HG02763 (cell line): ENCODE results near the gene RHO.
A peak's percentile ranks its signal among the peaks of the same experiment; 100 is the strongest.

ENCODE experiments used
- ATAC-seq: cut with Tn5 transposase; IDR thresholded peaks from one replicate; pipeline ENCODE4 v1.9.1; 2021; ENCODE audit warnings: mild to moderate bottlenecking, moderate library complexity; ENCODE audit not compliant: unreplicated experiment

The RHO gene

DNA sequence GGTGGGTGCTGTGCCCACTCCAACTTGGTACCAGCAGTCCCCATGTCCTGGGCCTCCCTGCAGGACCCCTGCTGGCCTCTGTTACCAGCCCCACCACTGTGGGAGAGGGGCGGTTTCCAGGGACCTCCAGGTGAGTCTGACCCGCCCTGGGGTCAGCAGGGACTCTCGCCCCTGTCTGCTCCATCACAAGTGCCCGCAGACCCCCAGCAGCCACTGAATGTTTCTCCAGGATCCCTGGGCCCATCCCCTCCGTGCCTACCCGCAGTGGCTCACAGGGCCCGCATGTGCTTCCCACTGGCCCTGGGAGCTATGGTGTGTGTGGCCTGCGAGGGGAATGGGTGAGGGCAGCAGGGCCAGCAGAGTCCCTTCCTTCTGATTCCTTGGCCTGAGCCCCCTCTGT is 9.9 kb upstream of the RHO start:
- no peak for ATAC-seq

DNA sequence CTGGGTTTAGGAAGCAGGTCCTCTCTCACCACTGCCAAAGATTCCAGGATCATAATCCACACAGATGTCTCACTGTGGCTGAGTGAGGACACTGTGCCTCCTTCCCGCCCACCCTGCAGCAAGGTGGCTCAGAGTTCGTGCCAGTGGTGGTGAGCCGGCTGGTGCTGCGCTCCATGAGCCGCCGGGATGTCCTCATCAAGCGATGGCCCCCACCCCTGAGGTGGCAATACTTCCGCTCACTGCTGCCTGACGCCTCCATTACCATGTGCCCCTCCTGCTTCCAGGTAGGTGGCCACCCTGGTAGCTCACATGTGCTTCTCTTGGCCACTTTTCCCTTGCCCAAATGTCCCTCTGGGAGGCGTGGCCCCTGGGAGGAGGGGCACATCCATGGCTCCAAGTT is 9.0 kb upstream of the RHO start:
- no peak for ATAC-seq

DNA sequence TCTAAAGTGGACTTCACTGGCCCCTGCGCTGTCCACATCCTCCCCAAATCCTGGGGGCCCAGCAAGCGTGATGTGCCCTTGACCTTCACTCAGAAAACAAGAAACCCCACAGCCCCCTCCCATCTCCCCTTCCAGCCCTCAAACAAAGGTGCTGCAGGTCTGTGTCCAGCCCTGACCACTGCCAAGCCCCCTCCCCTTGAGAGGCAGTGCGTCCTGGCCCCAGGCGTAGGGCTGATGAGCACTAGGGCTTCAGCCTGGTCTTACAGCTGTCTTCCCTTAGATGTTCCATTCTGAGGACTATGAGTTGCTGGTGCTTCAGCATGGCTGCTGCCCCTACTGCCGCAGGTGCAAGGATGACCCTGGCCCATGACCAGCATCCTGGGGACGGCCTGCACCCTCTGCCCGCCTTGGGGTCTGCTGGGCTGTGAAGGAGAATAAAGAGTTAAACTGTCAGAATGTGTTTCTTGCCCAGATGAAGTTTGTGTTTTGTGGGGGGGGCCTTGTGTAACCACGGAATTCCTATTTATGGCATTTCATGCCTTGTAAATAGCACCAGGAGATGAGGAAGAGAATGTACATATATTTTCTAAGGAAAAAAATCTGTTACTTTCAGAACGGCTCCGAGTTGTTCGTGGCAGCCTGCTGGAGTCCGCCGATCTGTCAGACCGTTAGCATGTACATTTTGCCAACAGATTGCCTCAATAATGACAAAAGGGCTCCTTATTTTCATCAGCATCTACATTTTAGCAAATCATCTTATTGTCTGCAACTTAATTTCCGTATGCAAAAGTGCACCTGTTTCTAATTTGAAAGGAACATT is 8.3 kb upstream of the RHO start:
- no peak for ATAC-seq

DNA sequence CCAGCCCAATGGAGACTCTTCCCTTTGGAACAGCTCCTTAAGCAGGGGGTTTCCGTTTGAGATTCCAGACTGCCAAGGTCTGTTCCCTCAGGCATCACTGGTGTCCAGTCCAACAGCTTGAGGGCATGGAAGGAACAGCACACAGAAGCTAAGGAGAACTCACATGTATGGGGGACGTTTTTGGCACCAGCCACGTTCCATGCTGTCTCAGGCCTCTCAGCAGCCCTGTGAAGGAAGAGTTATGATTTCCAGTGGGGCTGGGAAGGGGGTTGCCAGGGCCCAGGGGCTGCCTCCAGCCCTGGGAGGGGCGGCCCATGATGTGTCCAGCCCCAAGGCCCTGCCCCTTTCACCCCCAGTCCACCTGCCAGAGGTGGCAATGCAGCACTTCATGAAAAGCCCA is 7.5 kb upstream of the RHO start:
- no peak for ATAC-seq

DNA sequence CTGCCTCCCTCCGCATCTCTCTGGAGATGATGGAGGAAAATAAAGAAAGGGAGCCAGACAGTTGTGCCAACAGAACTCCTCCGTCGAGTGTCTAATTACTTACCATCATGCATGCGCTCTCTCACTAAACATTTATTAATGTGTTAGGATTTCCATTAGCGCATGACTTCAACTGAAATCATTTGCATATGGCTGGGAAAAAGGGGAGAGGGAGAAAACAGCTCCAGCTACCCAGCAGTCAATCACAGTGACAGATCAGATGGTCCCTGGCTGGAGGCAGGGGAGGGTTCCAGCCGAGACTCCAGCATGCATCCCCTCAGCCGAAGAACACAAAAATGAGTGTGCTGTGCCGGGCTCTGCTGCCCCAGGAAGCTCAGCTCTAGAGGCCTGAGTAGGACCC is 6.8 kb upstream of the RHO start:
- ATAC-seq = no peak

DNA sequence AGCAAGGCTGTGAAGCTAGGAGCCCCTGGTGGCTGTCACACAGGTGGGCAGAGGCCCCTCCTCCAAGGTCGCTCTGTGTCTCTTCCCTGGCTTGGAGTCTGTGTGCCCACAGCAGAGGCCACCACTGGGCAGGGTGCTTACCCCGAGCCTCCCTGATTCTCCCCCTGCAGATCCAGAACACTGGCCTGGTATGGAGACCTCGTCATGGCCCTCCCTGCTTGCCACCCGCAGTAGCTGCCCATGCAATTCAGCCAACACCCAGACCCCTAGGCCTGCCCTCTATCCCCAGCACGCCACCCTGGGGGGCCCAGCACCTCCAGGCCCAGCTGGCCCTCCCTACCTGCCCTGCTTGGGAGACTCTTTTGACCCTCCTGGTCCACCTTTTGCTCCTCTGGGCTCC is 5.5 kb upstream of the RHO start:
- no peak for ATAC-seq

DNA sequence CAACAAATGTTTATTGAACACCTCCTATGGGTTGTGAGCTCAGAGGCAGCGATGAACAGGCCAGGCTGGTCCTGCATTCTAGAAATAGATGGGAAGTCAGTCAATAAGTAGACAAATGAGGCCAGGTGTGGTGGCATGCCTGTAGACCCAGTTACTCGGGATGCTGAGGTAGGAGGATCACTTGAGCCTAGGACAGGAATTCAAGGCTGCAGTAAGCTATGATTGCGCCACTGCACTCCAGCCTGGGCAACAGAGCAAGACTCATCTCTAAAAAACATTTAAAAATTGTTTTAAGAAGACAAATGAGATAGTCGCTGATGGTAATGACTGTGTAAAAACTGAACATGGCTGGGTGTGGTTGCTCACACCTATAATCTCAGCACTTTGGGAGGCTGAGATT is 4.4 kb upstream of the RHO start:
- ATAC-seq = no peak

DNA sequence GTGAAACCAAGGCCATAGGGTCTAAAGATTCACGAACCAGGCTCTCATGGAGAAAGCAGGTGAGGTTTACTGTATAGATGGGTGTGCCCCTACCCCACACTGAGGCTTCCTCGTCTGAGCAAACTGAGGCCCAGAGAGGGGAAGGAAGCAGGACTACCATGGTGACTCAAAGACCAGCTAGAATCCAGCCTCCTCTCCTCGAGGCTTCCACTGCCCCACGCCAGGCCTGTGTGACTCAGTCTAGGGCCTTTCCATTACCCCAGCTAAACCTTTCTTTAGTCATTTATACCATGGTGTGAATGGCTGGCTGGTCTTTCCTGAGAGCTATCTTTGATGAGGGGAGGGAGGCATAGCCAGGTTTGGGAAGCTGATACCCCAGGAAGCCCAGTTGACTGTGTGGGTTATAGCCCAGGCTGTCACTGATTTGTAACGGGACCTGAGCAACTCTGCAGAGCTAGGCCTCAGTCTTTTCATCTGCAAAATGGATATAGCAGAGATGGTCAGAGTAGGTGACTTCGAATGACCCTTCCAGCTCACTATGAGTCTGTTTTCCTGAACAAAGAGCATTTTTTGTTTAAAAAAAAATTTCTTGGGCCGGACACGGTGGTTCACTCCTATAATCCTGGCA is 3.0 kb upstream of the RHO start:
- no peak for ATAC-seq

DNA sequence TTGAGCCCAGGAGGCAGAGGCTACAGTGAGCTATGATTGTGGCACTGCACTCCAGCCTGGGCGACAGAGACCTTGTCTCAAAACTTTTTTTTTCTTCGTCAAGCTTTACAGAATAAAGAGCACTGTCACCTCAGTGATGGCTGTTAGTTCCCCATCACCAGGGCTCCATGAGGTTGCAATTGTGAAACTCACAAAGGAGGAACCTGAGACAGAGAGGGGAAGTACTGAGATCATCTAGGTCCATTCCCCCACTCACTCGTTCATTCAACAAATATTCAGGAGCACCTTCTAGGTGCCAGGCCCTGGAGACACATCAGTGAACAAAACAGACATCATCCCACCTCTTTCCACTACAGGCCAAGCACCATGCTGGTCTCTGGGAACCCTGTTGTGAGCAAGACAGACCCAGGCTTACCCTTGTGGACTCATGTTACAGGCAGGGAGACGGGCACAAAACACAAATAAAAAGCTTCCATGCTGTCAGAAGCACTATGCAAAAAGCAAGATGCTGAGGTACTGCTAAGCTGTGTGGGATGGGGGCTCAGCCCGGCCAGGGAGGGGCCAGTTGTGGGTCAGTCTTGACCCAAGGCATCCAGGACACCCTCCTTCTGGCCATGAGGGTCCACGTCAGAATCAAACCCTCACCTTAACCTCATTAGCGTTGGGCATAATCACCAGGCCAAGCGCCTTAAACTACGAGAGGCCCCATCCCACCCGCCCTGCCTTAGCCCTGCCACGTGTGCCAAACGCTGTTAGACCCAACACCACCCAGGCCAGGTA is 2.1 kb upstream of the RHO start:
- peak; percentile 76 for ATAC-seq

DNA sequence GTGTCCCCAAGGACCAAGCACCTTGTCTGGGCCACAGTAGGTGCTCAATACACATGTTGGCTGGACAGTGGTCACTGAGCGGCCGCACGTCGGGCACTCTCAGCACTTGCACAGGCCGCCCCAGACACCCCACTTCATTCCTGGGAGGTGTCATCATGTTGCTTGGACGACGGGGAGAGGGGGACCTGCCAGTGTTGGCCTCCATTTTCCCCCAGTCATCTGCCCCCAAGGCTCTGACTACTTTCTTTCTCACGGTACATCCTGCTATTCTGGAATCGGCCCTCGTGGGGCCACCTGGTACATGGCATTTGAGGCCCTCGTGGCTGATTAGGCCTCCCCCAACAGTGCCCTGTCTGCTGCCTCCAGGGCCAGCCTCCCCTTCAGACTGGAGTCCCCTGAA is 1.2 kb upstream of the RHO start:
- ATAC-seq = no peak

DNA sequence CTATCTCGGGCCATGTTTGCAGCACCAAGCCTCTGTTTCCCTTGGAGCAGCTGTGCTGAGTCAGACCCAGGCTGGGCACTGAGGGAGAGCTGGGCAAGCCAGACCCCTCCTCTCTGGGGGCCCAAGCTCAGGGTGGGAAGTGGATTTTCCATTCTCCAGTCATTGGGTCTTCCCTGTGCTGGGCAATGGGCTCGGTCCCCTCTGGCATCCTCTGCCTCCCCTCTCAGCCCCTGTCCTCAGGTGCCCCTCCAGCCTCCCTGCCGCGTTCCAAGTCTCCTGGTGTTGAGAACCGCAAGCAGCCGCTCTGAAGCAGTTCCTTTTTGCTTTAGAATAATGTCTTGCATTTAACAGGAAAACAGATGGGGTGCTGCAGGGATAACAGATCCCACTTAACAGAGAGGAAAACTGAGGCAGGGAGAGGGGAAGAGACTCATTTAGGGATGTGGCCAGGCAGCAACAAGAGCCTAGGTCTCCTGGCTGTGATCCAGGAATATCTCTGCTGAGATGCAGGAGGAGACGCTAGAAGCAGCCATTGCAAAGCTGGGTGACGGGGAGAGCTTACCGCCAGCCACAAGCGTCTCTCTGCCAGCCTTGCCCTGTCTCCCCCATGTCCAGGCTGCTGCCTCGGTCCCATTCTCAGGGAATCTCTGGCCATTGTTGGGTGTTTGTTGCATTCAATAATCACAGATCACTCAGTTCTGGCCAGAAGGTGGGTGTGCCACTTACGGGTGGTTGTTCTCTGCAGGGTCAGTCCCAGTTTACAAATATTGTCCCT is 1.2 kb downstream of the RHO start:
- no peak for ATAC-seq

DNA sequence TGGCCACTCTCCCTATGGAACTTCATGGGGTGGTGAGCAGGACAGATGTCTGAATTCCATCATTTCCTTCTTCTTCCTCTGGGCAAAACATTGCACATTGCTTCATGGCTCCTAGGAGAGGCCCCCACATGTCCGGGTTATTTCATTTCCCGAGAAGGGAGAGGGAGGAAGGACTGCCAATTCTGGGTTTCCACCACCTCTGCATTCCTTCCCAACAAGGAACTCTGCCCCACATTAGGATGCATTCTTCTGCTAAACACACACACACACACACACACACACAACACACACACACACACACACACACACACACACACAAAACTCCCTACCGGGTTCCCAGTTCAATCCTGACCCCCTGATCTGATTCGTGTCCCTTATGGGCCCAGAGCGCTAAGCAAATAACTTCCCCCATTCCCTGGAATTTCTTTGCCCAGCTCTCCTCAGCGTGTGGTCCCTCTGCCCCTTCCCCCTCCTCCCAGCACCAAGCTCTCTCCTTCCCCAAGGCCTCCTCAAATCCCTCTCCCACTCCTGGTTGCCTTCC is 1.9 kb downstream of the RHO start:
- ATAC-seq = no peak

DNA sequence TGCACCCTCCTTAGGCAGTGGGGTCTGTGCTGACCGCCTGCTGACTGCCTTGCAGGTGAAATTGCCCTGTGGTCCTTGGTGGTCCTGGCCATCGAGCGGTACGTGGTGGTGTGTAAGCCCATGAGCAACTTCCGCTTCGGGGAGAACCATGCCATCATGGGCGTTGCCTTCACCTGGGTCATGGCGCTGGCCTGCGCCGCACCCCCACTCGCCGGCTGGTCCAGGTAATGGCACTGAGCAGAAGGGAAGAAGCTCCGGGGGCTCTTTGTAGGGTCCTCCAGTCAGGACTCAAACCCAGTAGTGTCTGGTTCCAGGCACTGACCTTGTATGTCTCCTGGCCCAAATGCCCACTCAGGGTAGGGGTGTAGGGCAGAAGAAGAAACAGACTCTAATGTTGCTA is 2.4 kb downstream of the RHO start:
- ATAC-seq = no peak

DNA sequence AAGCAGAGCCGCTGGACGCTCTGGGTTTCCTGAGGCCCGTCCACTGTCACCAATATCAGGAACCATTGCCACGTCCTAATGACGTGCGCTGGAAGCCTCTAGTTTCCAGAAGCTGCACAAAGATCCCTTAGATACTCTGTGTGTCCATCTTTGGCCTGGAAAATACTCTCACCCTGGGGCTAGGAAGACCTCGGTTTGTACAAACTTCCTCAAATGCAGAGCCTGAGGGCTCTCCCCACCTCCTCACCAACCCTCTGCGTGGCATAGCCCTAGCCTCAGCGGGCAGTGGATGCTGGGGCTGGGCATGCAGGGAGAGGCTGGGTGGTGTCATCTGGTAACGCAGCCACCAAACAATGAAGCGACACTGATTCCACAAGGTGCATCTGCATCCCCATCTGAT is 3.3 kb downstream of the RHO start:
- ATAC-seq = no peak

DNA sequence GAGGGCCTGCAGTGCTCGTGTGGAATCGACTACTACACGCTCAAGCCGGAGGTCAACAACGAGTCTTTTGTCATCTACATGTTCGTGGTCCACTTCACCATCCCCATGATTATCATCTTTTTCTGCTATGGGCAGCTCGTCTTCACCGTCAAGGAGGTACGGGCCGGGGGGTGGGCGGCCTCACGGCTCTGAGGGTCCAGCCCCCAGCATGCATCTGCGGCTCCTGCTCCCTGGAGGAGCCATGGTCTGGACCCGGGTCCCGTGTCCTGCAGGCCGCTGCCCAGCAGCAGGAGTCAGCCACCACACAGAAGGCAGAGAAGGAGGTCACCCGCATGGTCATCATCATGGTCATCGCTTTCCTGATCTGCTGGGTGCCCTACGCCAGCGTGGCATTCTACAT is 3.8 kb downstream of the RHO start:
- ATAC-seq = no peak

DNA sequence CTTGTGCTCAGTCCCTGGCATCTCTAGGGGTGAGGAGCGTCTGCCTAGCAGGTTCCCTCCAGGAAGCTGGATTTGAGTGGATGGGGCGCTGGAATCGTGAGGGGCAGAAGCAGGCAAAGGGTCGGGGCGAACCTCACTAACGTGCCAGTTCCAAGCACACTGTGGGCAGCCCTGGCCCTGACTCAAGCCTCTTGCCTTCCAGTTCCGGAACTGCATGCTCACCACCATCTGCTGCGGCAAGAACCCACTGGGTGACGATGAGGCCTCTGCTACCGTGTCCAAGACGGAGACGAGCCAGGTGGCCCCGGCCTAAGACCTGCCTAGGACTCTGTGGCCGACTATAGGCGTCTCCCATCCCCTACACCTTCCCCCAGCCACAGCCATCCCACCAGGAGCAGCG is 5.0 kb downstream of the RHO start:
- no peak for ATAC-seq

DNA sequence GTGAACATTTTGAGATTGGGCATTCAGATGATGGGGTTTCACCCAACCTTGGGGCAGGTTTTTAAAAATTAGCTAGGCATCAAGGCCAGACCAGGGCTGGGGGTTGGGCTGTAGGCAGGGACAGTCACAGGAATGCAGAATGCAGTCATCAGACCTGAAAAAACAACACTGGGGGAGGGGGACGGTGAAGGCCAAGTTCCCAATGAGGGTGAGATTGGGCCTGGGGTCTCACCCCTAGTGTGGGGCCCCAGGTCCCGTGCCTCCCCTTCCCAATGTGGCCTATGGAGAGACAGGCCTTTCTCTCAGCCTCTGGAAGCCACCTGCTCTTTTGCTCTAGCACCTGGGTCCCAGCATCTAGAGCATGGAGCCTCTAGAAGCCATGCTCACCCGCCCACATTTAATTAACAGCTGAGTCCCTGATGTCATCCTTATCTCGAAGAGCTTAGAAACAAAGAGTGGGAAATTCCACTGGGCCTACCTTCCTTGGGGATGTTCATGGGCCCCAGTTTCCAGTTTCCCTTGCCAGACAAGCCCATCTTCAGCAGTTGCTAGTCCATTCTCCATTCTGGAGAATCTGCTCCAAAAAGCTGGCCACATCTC is 6.1 kb downstream of the RHO start:
- no peak for ATAC-seq

DNA sequence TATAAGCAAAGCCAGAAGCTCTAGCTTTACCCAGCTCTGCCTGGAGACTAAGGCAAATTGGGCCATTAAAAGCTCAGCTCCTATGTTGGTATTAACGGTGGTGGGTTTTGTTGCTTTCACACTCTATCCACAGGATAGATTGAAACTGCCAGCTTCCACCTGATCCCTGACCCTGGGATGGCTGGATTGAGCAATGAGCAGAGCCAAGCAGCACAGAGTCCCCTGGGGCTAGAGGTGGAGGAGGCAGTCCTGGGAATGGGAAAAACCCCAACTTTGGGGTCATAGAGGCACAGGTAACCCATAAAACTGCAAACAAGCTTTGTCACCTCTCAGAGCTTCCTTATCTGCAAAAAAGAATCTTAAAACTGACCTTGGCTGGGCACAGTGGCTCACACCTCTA is 6.6 kb downstream of the RHO start:
- no peak for ATAC-seq

DNA sequence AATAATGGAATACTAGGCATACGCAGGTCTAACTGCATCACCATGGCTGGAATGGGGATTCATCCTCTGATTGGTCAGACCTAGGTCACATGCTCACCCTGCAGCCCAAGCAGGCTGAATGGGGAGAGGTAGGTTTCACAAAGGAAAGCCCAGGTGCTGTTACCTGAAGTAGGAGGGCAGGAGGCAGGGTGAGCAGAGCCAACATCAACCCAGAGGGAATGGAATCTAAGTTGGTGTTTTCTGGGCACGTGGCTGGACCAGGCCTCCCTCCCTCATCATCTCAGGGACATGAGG is 7.9 kb downstream of the RHO start:
- ATAC-seq = no peak

DNA sequence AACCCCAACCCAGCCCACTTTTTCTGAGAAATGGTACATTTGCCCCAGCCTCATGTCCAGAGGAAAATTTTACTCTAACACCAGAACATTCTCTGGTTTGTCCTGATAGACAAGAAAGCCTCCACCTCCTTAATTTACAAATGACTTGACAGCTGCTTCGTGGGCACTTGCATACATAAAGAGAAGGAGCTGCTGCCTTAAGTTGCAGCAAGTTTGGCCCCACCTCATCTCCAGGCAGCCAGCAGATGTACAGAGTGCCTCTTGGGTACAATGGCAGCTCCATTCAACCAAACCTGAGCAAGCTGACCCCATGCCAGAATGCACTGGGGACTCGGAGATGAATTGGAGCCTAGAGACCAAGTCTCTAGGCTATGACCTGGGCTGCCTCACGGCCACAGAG is 8.4 kb downstream of the RHO start:
- ATAC-seq = no peak

DNA sequence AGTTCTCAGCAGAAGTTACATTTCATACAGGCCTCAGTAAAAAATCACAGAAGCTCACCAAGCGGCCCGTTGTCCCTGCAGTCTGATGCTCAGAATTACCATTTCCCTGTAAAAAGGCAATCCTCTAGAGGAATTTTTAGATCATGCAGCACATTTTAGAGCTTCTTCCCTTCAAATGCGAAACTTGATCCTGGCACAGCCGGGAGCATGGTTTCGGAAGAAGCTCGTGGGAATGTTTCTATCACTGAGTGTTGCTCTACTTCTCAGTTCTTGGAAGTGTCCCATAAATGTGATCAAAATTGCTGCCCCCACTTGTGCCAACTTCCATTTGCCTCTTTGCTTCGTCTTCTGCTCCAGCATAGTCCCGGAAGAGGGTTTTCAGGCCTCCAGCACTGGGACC is 10.8 kb downstream of the RHO start:
- no peak for ATAC-seq
